HG02981 (cell line): ENCODE data around the gene IPPK.
"Not testable (repeated sequence)": the region's sequence is repeated elsewhere in the genome, so short reads cannot be mapped to it uniquely, and the experiment has no call there.

Source experiments
- ATAC-seq: cut with Tn5 transposase; IDR thresholded peaks from one replicate; pipeline ENCODE4 v1.9.1; 2021; ENCODE audit warnings: mild to moderate bottlenecking, moderate library complexity; ENCODE audit not compliant: unreplicated experiment

IPPK gene

DNA sequence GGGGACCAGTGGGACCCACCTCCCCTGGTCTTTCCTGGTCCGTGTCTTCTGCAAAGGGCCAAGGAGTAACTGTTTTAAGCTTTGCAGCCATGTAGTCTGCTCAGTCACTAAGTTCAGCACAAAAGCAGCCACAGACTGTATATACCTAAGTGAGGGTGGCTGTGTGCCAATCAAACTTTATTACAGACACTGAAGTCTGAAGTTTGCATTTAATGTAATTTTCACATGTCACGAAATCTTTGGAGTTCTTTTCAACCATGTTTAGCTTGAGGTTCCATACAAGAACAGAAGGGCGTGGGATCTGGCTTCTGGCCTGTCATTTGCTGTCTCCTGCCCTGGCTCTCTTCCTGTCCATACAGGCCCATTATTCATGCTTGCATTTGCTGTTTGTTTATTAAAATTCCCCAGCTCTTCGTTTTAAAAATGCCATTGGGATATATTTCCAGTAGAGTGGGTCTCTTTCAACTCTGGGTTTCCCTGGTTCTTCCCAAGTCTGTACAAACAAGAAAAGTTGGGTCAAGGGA is 69.9 kb downstream of the IPPK start:
- no peak for ATAC-seq

DNA sequence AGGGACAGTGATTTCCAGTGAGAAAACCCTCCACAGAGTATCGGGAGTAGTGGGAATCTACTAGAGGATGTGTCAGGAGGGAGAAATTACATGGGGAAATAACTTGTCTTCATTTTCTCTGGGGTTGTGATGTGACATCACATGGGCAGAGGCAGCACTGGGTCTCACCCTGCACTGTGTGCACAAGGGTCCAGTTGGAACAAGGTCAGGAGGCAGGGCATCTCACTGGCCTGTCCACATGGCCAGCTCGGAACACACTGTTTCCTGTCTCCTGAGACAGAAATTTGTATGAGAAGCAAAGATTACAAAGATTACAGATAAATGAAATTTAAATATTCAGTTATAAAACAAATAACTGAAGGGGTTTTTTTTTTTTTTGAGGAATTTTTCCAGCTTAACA is 71.5 kb downstream of the IPPK start:
- ATAC-seq: no peak

DNA sequence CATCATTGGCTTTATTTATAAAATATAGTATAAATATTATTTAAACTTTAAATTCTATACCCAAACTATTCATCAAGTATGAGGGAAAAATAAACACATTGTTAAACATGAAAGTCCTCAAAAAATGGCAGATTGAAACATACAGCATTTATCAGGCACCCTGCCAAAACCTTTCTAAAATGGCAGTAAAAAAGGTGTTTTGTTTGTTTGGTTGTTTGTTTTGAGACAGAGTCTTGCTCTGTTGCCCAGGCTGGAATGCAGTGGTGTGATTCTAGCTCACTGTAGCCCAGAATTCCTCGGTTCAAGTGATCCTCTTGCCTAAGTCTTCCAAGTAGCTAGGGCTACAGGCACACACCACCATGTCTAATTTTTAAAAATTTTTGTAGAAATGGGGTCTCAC is 74.0 kb downstream of the IPPK start:
- no peak for ATAC-seq

DNA sequence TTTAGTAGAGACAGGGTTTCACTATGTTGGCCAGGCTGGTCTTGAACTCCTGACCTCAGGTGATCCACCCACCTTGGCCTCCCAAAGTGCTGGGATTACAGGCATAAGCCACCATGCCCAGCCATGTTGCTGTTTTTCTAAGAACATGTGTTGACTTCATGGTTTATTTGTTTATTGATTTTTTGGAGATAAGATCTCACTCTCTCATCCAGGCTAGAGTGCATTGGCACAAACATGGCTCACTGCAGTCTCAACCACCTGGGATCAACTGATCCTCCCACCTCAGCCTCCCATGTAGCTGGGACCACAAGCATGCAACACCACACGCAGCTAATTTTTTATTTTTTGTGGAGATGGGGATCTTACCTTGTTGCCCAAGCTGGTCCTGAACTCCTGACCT is 74.9 kb downstream of the IPPK start:
- ATAC-seq: not testable (repeated sequence)

DNA sequence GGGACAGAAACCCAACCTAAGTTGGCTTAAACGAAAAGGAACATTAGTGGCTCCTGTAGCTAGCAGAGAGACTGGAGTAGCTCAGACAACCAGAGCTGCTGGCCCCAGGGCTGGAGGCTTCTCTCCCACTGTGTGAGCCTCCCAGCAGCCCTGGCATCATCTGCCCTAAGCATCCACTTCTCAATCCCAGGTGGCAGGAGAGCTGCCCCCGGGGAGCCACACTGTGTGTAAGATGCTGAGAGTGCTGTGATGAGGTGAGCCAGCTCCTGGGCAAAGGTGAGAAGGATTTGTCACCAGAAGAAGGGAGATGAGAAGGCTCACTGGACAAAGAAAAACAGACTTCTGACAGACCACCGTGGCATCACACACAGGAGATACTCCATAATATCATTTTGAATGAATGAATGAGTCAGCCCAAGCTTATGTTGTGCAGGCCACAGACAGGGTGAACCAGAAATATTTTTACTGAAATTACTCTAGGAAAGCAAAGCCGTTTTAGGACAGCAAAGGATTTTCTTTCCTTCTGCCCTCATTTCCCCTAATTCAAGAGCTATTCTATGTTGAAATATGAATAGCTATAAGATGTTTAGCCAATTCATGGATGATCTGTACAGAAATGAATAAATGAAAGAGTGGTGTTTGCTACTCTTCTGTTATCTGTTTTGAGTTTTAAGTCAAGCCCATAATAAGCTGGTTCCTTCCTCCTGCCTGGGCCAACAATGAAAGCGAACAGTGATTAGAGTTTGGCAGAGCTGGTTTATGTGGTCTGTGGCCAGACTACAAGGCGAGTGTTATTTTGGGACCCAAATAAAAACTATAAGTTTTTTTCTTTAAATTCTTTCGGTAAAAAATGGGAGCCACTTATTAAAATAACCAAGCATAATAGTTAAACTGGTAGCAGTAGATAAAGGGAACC is 76.7 kb downstream of the IPPK start:
- no peak for ATAC-seq

DNA sequence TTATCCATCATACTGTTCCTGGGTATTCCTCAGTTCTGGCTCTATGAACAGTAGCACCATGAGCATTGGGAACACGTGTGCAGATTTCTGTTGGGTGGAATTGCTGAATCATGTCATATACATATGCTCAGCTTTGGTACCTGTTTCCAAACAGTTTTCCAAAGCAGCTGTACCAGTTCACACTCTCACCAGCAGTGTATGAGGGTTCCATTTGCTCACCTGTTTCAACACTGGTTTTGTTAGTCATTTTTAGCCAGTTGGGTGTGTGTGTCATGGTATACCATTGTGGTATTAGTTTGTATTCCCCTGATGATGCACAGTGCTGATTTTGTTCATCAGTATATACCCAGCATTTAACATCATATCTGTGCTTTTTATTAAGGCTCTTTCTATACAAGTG is 77.4 kb downstream of the IPPK start:
- no peak for ATAC-seq

DNA sequence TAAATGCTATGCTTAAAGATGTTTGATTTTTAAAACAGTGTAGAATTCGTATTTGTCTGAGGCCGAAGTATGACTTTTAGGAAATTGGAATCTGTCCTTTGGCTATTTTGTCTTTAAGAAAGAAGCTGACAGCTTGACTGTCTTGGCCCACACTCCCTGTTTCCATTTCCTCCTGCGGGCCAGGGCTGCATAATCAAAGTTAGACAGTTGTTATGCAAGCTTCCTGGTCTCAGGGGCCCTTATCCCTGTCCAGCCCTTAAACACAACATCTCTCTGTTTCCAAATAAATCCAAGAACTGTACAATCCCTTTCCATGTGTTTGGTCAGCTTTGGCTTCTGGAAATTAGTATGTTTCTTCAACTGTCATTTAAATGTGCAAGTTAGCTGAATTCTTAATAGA is 79.6 kb downstream of the IPPK start:
- no peak for ATAC-seq

DNA sequence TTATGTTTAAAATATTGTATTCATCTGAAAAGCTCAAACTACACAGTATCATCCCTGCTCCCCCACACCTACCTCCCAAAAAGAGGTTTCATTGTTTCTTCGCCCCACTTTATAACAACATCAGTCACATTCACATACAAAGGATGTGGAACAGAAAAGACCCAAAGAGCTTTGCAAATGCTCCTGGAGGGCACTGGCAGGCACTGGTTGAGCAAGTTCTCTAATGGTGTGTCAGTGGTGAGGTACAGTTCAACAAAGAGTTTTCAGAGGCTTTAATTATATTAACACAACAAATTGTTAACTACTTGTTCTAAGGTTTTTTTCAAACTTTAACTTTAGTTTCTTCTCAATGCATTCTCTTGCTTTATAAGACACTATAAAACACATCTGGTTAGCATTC is 80.0 kb downstream of the IPPK start:
- no peak for ATAC-seq

DNA sequence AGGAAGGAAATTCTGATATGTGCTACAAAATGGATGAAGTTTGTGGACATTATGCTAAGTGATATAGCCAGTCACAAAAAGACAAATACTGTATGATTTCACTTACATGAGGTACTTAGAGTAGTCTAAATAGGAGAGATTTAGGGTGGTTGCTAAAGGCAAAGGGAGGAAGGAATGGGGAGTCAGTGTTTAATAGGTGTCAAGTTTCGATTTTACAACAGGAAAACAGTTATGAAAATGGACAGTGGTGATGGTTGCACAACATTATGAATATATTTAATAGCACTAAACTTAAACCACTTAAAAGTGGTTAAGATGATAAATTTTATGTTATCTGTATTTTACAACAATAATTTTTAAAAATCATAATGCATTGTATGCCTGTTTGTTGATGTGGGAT is 93.8 kb downstream of the IPPK start:
- no peak for ATAC-seq

DNA sequence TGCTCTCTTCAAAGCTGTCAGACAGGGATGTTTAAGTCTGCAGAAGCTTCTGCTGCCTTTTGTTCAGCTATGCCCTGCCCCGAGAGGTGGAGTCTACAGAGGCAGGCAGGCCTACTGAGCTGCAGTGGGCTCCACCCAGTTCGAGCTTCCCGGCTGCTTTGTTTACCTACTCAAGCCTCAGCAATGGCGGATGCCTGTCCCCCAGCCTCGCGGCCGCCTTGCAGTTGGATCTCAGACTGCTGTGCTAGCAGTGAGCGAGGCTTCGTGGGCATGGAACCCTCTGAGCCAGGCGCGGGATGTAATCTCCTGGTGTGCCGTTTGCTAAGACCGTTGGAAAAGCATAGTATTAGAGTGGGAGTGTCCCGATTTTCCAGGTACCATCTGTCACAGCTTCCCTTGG is 96.3 kb downstream of the IPPK start:
- ATAC-seq: not testable (repeated sequence)

DNA sequence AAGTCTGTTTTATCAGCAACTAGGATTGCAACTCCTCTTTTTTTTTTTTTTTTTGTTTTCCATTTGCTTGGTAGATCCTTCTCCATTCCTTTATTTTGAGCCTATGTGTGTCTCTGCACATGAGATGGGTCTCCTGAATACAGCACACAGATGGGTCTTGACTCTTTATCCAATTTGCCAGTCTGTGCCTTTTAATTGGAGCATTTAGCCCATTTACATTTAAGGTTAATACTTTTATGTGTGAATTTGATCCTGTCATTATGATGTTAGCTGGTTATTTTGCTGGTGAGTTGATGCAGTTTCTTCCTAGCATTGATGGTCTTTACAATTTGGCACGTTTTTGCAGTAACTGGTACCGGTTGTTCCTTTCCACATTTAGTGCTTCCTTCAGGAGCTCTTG is 98.1 kb downstream of the IPPK start:
- not testable (repeated sequence) for ATAC-seq

DNA sequence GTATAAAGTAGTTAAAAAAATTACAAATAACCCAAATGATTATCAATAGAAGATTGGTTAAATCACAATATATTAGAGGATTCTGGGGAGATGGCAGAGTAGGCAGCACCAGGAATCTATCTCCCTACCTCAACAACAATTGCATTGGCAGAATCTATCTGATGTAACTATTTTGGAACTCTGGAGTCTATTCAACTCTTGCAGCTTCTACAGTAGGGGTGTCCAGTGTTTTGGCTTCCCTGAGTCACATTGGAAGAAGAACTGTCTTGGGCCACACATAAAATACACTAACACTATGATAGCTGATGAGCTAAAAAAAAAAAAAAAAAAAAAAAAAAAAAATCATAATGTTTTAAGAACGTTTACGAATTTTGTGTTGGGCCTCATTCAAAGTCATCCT is 104.9 kb downstream of the IPPK start:
- no peak for ATAC-seq

DNA sequence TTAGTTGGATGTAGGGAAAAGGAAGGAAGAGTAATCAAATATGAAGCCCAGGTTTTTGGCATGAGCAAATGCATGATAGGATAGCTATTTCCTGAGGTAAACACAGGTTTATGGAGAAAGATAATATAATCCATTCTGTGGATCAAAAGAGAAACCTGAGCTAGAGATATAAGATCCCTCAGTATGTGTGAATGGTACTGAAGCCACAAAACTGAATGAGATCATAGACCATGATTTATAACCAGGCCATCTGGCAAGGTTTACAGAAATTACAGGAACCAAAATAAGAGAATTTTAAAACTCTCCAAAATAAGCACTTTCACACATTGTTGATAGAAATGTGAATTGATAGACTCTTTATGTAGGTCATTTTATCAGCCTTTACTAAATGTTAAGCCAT is 105.4 kb downstream of the IPPK start:
- no peak for ATAC-seq
